HCT116 (cell line): ENCODE results near the gene UBE2D2.
"Not testable (repeated sequence)": the region's sequence is repeated elsewhere in the genome, so short reads cannot be mapped to it uniquely, and the experiment has no call there.

Experiments used
- EZH2phosphoT487 ChIP-seq: fragments of 200-600 bp; IDR thresholded peaks from 2 replicates; pipeline ENCODE4 v1.6.1; 2018; ENCODE audit warnings: antibody characterized with exemption, borderline replicate concordance
- POLR2AphosphoS5 ChIP-seq: IDR thresholded peaks from 2 replicates; pipeline ENCODE4 v1.6.1; 2011; ENCODE audit warnings: mild to moderate bottlenecking, low read depth, low read length, moderate library complexity
- ZNF274 ChIP-seq: fragments of 200-500 bp; sonication (Bioruptor generic); IDR thresholded peaks from 2 replicates; pipeline ENCODE4 v1.6.1; 2014; ENCODE audit warnings: mild to moderate bottlenecking, low read depth, low read length, inconsistent platforms
- TF ChIP-seq, protein P1 (sequence below), 3 experiments: fragments of 200-600 bp in 1 of 3; sonication (generic) in 1 of 3; IDR thresholded peaks in 2 of 3; conservative IDR thresholded peaks in 1 of 3; 2 replicates each; pipeline ENCODE4 v1.5.1; 2012 to 2017; ENCODE audit warnings: low read depth in 2 of 3, low read length in 2 of 3, antibody characterized with exemption in 1 of 3, borderline replicate concordance in 1 of 3, control low read depth in 1 of 3, mild to moderate bottlenecking in 1 of 3, mixed read lengths in 1 of 3, mixed run types in 1 of 3, moderate library complexity in 1 of 3; ENCODE audit not compliant: insufficient read depth in 1 of 3

DNA sequence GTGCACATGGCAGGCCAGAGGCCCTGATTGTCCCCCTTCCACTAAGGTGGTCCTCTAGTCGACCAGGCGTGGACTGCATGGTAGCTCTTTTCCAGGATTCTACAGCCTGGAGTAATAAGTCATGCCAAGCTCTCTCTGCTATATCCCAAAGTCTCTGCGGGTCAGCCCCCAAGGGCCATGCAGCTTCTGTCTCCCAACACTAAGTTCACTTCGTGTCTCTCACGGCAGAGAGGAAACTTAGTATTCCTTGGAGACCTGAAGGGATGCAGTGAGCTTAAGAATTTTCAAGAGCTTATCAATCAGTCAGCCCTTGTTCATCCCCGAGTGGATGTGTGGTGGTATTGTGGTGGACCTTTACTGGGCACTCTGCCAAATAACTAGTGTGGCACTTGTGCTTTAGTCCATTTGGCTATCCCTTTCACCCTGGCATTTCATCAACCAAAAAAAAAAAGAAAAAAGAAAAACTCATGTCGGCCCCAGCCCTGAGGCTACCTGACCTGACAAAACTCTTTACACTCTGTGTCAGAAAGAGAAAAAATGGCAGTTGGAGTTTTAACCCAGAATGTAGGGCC is 33.2 kb upstream of the UBE2D2 start:
- not testable (repeated sequence) for TF ChIP-seq EZH2phosphoT487, POLR2AphosphoS5, ZNF274
- TF ChIP-seq, protein P1, sequence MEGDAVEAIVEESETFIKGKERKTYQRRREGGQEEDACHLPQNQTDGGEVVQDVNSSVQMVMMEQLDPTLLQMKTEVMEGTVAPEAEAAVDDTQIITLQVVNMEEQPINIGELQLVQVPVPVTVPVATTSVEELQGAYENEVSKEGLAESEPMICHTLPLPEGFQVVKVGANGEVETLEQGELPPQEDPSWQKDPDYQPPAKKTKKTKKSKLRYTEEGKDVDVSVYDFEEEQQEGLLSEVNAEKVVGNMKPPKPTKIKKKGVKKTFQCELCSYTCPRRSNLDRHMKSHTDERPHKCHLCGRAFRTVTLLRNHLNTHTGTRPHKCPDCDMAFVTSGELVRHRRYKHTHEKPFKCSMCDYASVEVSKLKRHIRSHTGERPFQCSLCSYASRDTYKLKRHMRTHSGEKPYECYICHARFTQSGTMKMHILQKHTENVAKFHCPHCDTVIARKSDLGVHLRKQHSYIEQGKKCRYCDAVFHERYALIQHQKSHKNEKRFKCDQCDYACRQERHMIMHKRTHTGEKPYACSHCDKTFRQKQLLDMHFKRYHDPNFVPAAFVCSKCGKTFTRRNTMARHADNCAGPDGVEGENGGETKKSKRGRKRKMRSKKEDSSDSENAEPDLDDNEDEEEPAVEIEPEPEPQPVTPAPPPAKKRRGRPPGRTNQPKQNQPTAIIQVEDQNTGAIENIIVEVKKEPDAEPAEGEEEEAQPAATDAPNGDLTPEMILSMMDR (IDR thresholded peaks at IDR 0.05 in 2 of 3, conservative IDR thresholded peaks at IDR 0.05 in 1 of 3; ENCODE audit: borderline replicate concordance in 1 of 3, insufficient read depth in 1 of 3, low read depth in 2 of 3, low read length in 2 of 3), result not testable (repeated sequence)
